ENCODE measurements around the gene NELL2.
"Not testable (repeated sequence)": the region's sequence is repeated elsewhere in the genome, so short reads cannot be mapped to it uniquely, and the experiment has no call there.

Gene NELL2

GRCh38 chr12:44848703-44849085, 27.4 kb downstream of the NELL2 start:
- intact Hi-C loops (cut with DNase I): no loop called here
- no peak for DNase-seq

GRCh38 chr12:44847888-44848702, 28.0 kb downstream of the NELL2 start:
- DNase-seq: no peak
- intact Hi-C loops (cut with DNase I): no loop called here

GRCh38 chr12:44847403-44847802, 28.7 kb downstream of the NELL2 start:
- DNase-seq: no peak
- intact Hi-C loops (cut with DNase I): no loop called here

- intact Hi-C loops (cut with DNase I): no loop called here
- DNase-seq: no peak
Observed at GRCh38 chr12:44846826-44847225, 29.3 kb downstream of the NELL2 start.

- intact Hi-C loops (cut with DNase I): no loop called here
- DNase-seq: no peak
Observed at GRCh38 chr12:44842669-44843068, 33.4 kb downstream of the NELL2 start.

GRCh38 chr12:44839785-44840184, 36.3 kb downstream of the NELL2 start:
- intact Hi-C loops (cut with DNase I): no loop called here
- DNase-seq: no peak

- intact Hi-C loops (cut with DNase I): no loop called here
- DNase-seq: no peak
Observed at GRCh38 chr12:44837114-44837755, 38.9 kb downstream of the NELL2 start.

GRCh38 chr12:44835641-44836379, 40.3 kb downstream of the NELL2 start:
- intact Hi-C loops (cut with DNase I): no loop called here
- peak in 4 of 10 donors; percentile 25 to 81 (median 32) for DNase-seq

- DNase-seq; intact Hi-C loops (cut with DNase I): not testable (repeated sequence)
Observed at GRCh38 chr12:44834996-44835395, 41.1 kb downstream of the NELL2 start.

- intact Hi-C loops (cut with DNase I): no loop called here
Observed at GRCh38 chr12:44833561-44833960, 42.6 kb downstream of the NELL2 start.

GRCh38 chr12:44830566-44831055, 45.5 kb downstream of the NELL2 start:
- DNase-seq: no peak
- intact Hi-C loops (cut with DNase I): no loop called here

More at GRCh38 chr12:44833561-44833960, 42.6 kb downstream of the NELL2 start:
- DNase-seq: no peak

- intact Hi-C loops (cut with DNase I): no loop called here
- no peak for DNase-seq
Observed at GRCh38 chr12:44829045-44829444, 47.1 kb downstream of the NELL2 start.

GRCh38 chr12:44827832-44828438, 48.2 kb downstream of the NELL2 start:
- no peak for DNase-seq
- intact Hi-C loops (cut with DNase I): no loop called here

GRCh38 chr12:44821702-44822101, 54.4 kb downstream of the NELL2 start:
- DNase-seq; intact Hi-C loops (cut with DNase I): not testable (repeated sequence)

- intact Hi-C loops (cut with DNase I): no loop called here
- no peak for DNase-seq
Observed at GRCh38 chr12:44819884-44820283, 56.2 kb downstream of the NELL2 start.

GRCh38 chr12:44817687-44818086, 58.4 kb downstream of the NELL2 start:
- DNase-seq: no peak
- intact Hi-C loops (cut with DNase I): no loop called here

- no peak for DNase-seq
Observed at GRCh38 chr12:44816446-44817017, 59.6 kb downstream of the NELL2 start.

GRCh38 chr12:44812062-44812461, 64.1 kb downstream of the NELL2 start:
- no peak for DNase-seq
- intact Hi-C loops (cut with DNase I): no loop called here

More at GRCh38 chr12:44816446-44817017, 59.6 kb downstream of the NELL2 start:
- intact Hi-C loops (cut with DNase I): no loop called here

- no peak for DNase-seq
- intact Hi-C loops (cut with DNase I): no loop called here
Observed at GRCh38 chr12:44804068-44804467, 72.0 kb downstream of the NELL2 start.

GRCh38 chr12:44795970-44796369, 80.1 kb downstream of the NELL2 start:
- DNase-seq: no peak
- intact Hi-C loops (cut with DNase I): no loop called here
